ENCODE data around the gene IFT88.

Gene IFT88

DNA sequence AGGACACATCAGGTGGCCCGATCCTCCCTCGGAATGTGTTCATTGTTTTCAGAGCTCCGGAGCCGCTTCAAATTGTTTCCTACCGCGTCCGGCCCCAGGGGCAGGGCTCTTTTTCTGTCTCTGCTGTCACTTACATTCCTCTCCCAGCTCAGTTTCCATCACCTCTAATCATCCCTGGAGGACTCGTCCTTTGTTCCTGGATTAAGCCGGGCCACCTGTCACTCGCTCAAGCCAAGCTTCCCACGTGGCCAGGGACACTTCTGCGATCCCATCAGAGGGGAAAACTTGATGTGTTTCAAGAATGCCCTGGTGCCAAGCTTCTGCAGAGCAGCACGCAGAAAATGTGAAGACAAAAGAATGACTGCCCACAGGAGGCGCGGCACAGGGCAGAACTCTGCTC lies 150.0 kb downstream of the IFT88 start:
- no peak for DNase-seq (ENCODE audit: low read depth in 3 of 3)

DNA sequence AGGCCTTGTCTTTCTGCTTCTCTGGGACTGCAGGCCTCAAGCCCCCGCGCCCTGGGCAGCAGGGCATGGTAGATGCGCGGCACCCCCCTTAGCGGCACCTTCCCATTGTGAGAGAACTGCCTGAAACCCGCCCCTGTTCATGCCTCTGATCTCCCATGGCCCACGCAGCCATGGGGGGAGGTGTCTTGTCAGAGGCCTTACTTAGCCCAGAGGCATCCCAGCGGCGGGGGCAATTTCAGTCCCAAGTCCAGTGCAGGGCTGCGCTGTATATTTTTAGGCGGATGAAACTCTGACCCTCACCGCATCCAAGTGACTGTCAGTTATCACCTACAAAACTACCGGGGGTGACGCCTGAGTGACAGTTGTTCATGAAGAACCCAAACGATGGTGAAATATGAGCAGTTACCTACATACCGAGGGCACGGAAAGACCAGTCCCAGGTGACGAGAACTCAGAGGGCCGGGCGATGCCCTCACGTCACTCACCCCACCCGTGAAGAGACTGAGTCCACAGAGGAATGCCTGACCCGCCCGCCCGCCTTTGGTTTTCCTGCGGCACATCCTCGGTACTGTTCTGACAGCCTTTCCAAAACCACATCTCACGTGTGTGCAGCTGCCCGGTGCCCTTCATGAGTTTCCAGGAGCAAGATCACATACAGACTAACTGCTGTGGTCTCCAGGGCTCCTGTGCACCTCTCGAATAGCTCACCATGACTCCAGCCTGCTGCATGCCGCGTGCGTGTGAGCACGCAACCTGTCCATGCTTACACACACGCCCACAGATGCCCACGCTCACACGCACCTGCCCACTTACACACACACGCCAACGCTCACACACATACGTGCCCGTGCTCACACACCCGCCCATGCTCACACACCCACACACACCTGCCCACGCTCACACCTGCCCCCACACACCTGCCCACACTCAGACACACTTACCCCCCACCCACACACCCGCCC lies 150.9 kb downstream of the IFT88 start:
- DNase-seq (ENCODE audit: low read depth in 3 of 3): no peak

DNA sequence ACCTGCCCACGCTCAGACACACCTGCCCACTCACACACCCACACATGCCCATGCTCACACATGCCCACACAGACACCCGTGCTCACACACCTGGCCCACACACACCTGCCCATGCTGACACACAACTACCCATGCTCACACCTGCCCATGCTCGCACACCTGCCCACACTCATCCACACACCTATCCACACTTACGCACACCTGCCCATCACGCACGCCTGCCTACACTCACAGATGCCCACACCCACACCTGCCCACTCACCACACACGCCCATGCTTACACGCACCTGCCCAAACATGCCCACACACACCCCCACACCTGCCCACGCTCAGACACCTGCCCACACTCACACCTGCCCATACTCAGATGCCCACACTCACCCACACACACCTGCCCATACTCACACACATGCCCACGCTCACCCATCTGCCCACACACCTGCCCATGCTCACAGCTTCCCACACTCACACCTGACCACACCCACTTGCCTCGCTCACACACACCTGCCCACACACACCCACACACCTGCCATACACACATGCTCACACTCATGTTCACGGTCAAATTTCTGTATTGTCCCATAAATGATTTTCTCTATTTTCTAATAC lies 152.1 kb downstream of the IFT88 start:
- no peak for DNase-seq (ENCODE audit: low read depth in 3 of 3)

DNA sequence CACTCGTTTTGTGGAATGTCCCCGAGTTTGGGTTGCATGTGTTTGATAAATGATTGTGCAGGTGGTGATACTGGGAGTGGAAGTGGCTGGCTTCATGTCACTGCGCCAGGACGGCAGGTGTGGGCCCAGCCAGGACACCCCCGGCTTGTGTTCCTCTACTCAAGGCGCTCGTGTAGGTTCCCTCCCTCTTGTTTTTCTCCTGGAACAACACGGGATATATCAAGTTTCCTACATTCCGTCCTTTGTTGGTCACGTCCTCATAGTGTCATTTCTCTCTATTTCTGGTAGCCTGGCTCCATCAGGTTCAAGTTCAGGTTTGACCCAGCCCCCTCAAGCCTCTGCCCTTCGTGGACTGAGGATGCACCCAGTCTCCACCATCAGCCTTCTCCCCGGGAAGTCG lies 152.8 kb downstream of the IFT88 start:
- no peak for DNase-seq (ENCODE audit: low read depth in 3 of 3)

DNA sequence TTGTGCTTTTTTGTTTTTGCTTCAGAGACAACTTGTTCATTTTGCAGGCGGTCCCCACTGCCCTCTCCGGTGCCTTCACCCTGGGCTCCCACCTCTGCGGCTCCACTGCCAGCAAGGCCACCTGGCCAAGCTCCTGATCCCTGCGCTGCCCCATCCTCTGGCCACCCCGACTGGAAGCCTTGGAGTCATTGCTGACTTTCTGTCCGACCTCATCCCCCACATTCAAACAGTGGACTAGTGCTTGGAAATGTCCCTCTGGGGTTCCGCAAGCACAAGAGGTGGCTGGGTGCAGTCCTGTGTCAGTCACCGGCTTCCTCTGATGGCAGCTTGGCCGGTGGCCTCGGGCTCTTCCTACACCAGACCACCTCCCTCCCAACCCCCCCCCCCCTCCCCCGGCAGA lies 153.5 kb downstream of the IFT88 start:
- no peak for DNase-seq (ENCODE audit: low read depth in 3 of 3)

DNA sequence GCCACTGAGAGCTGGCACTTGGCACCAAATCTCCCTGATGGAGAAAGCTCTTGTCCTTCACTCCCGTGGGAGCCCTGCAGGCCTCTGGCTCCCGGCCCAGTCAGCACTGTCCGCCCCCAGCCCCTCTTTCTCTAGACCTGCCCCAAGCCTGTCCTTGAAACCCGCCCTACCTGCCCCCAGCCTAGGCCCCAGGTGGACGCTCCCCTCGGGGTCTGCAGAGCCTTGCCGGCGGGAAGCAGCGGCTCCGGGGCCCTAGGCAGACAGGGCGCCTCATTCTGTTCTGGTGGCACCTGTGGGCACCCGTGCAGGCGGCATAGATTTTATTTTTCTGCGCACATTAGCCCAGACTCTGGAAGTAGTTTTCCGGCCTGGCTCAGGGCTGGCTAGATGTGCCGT lies 154.1 kb downstream of the IFT88 start:
- DNase-seq (ENCODE audit: low read depth in 3 of 3): no peak

DNA sequence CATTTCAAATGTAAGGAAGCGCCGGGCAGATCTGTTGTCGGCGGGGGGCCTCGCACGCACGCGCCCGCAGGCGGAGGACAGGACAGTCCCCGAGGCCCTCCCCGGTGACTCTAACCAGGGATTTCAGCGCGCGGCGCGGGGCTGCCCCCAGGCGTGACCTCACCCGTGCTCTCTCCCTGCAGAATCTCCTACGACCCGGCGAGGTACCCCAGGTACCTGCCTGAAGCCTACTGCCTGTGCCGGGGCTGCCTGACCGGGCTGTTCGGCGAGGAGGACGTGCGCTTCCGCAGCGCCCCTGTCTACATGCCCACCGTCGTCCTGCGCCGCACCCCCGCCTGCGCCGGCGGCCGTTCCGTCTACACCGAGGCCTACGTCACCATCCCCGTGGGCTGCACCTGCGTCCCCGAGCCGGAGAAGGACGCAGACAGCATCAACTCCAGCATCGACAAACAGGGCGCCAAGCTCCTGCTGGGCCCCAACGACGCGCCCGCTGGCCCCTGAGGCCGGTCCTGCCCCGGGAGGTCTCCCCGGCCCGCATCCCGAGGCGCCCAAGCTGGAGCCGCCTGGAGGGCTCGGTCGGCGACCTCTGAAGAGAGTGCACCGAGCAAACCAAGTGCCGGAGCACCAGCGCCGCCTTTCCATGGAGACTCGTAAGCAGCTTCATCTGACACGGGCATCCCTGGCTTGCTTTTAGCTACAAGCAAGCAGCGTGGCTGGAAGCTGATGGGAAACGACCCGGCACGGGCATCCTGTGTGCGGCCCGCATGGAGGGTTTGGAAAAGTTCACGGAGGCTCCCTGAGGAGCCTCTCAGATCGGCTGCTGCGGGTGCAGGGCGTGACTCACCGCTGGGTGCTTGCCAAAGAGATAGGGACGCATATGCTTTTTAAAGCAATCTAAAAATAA lies 154.7 kb downstream of the IFT88 start:
- no peak for DNase-seq (ENCODE audit: low read depth in 3 of 3)

DNA sequence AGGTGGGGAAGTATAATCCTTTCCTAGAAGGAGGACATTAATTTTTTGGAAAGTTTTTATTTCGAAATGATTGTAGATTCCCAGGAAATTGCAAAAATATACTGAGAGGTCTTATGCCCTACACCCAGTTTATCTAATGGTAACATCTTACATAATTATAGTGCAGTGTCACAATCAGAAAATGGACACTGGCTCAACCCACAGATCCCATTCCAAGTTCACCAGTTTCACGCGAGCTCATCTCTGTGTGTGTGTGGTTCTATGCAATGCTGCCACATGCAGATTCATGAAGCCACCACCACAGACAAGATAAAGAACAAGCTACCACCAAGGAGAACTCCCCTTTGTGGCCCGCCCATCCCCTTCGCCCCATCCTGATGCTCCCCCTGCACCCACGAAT lies 160.9 kb downstream of the IFT88 start:
- DNase-seq (ENCODE audit: low read depth in 3 of 3): no peak

DNA sequence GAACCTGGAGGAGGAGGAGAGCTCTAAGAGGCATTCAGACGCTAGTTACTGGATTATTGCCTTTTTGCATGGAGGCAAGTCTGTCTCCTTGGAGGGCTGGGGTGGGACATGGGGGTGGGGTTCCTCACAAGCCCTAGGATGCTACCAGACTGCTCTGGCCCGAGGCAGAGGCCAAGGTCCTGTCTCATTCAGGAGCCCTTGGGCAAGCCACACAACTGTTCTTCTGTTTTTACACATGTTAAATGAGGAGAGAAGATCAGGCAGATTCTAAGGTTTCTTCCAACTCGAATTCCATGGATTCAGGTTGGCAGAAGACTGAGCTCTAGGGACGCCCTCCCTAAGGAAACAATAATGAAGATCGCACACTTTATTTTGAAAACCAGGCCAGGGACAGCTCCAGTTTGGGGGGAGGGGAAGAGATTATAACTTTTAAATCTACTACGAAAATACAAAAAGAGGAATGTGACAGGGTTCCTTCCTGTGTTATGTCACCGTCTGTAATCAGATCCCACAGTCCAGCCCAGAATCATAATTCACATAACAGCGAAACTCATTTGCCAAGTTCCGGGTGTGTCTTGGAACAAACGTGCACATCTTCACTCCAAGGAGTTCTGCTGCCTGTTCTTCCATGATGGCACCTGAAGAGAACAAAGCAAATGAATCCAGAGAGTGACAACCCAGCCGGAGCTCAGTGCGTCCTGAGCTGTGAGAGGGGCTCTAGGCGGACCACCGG lies 161.8 kb downstream of the IFT88 start:
- DNase-seq (ENCODE audit: low read depth in 3 of 3): no peak

DNA sequence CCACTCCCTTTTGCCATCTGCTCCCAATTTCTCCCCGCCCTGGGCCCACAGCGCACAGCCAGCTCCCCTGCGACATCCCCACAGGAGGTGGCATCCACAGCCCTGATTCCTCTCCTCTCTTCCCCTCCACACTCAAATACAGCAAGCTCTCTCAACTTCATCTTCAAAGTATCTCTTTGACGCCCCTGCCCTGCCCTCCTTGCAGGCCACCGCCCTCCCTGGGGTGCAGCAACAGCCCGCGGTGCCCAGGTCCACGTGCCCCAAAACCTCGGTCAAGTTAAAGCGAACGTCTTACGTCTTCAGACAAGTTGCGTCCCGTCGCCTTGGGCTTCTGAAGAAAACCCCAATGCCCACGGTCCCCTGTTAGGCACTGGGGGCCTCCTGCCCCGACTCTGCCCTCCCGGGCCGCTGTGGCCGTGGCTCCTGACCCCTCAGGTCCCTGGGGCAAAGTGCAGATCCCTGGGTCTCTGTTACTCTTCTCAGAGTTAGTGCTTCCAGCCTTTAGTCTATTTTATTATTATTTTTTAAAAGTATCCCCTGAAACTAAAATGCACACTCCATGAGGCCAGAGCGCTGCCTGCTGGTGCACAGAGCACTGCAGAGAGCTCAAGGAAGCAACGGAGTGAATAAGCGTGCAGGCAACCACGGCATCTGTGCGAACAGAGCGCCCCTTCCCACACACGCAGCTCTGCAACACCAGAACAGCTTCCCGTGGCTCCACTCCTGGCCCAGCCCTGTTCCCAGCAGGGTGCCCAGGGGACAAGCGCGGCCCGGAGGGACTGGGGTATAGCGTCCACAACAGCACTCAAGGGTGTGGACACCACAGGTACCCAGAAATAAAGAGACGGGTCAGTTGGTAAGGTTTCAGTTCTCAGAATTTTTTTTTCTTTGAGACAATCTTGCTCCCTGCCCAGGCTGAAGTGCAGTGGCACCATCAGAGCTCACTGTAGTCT lies 163.0 kb downstream of the IFT88 start:
- DNase-seq (ENCODE audit: low read depth in 3 of 3): no peak

DNA sequence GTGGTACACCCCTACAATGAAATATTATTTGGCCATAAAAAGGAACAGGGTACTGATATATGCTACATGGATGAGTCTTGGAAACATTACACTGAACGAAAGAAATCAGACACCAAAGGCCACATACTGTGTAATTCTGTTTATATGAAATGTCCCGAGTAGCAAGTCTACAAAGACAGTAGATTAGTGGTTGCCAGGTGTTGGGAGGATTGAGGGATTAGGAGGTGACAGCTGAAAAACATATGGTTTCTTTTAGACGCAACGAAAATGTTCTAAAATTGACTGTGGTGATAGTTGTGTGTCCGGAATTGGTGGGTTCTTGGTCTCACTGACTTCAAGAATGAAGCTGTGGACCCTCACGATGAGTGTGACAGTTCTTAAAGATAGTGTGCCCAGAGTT lies 171.7 kb downstream of the IFT88 start:
- DNase-seq (ENCODE audit: low read depth in 3 of 3): no peak

DNA sequence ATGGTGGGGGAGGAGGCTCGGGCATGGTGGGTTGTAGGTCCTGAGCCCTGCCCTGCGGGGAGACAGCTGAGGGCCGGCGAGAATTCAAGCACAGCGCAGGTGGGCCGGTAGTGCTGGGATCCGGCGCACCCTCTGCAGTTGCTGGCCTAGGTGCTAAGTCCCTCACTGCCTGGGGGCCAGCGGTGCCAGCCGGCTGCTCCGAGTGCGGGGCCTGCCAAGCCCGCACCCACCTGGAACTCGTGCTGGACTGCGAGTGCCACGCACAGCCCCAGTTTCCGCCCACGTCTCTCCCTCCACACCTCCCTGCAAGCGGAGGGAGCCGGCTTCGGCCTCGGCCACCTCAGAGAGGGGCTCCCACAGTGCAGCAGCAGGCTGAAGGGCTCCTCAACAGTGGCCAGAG lies 173.1 kb downstream of the IFT88 start:
- no peak for DNase-seq (ENCODE audit: low read depth in 3 of 3)
